ENCODE results near the gene HAPSTR1.

Gene HAPSTR1

GRCh38 chr16:9095656-9096397, 4.4 kb downstream of the HAPSTR1 start:
- no peak for DNase-seq (ENCODE audit: extremely low read depth in 1 of 2, low read depth in 1 of 2)

GRCh38 chr16:9096416-9096952, 5.0 kb downstream of the HAPSTR1 start:
- DNase-seq (ENCODE audit: extremely low read depth in 1 of 2, low read depth in 1 of 2), result no peak

DNA sequence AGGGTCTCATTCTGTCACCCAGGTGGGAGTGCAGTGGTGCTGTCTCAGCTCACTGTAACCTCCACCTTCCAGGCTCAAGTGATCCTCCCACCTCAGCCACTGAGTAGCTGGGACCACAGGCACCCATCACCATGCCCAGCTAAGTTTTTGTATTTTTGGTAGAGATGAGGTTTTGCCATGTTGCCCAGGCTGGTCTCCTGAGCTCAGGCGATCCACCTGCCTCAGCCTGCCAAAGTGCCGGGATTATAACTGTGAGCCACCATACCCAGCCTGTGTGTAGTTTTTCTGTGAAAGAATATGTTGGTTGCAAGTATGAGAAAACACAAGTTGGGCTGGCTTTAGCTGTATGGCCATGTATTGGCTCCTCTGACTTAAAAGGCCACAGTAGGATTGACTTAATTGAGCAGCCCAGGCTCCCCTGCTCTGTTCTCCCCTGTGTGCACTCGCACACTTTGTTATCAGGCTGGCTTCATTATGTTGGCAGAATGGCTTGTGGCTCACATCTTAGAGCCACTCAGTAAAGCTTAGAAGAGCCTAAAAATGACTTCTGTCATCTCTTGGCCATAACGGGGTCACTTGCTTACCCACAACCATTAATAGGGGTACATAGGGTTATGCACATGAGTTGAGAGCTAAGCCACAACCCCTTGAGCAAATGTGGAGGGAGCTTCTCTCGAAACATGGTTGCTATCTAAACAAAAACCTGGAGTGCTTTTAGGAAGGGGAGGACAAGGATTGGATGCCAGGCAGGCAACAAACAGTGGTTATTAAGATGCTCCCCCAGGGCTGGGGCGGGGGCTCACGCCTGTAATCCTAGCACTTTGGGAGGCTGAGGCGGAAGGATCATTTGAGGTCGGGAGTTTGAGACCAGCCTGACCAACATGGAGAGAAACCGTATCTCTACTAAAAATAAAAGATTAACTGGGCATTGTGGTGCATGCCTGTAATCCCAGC, 6.1 kb downstream of the HAPSTR1 start:
- no peak for DNase-seq (ENCODE audit: extremely low read depth in 1 of 2, low read depth in 1 of 2)

- DNase-seq (ENCODE audit: extremely low read depth in 1 of 2, low read depth in 1 of 2), result no peak
These were observed 7.1 kb downstream of the HAPSTR1 start for GRCh38 chr16:9098377-9099090.

DNA sequence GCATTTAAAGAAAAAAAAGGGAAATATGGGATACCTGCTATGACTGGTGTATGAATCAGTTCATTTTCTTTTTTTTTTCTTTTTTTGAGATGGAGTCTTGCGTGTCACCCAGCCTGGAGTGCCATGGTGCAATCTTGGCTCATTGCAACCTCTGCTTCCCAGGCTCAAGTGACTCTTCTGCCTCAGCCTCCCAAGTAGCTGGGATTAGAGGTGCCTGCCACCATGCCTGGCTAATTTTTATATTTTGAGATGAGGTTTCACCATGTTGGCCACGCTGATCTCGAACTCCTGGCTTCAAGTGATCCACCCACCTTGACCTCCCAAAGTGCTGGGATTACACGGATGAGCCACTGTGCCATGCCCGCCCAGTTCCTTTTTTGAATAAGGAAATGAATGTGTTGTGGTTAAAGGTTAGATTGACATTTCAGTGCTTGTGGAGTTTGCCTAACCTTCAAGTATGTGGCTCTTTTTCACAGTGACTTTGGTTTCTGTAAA, 7.7 kb downstream of the HAPSTR1 start:
- no peak for DNase-seq (ENCODE audit: extremely low read depth in 1 of 2, low read depth in 1 of 2)

DNA sequence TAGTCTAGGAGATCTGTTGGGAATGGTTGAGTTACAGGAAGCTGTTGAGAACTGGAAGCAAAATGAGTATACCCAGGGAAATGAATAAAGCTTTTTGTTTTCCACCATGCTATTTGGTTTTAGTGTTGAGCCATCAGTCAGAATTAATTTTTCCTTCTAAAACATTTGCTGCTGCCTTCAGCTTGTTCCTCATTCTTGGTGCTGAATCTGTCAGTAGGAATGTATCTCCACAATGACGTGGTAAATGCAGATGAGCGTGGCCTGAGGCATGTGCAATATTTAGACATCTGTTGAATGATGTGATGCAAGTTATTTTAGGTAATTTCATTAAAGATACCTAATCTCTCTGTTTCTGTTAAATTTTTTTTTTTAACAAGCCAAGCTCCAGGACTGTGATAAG, 10.9 kb downstream of the HAPSTR1 start:
- DNase-seq (ENCODE audit: extremely low read depth in 1 of 2, low read depth in 1 of 2), result no peak

DNA sequence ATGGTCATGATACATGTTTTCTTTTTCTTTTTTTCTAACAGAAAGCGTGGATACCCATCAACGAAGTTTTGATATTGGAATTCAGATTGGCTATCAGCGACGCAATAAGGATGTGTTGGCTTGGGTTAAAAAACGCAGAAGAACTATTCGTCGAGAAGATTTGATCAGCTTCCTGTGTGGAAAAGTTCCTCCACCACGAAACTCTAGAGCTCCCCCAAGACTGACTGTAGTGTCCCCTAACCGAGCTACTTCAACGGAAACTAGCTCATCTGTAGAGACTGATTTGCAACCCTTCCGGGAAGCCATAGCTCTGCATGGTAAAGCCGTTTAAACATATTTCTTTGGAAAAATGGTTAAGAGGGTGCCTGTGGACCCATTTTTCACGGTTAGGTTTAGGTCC, 11.5 kb downstream of the HAPSTR1 start:
- DNase-seq (ENCODE audit: extremely low read depth in 1 of 2, low read depth in 1 of 2), result no peak

- DNase-seq (ENCODE audit: extremely low read depth in 1 of 2, low read depth in 1 of 2), result no peak
These were observed 12.1 kb downstream of the HAPSTR1 start for GRCh38 chr16:9103546-9103945.

- DNase-seq (ENCODE audit: extremely low read depth in 1 of 2, low read depth in 1 of 2), result no peak
These were observed 13.7 kb downstream of the HAPSTR1 start for GRCh38 chr16:9105189-9105588.

DNA sequence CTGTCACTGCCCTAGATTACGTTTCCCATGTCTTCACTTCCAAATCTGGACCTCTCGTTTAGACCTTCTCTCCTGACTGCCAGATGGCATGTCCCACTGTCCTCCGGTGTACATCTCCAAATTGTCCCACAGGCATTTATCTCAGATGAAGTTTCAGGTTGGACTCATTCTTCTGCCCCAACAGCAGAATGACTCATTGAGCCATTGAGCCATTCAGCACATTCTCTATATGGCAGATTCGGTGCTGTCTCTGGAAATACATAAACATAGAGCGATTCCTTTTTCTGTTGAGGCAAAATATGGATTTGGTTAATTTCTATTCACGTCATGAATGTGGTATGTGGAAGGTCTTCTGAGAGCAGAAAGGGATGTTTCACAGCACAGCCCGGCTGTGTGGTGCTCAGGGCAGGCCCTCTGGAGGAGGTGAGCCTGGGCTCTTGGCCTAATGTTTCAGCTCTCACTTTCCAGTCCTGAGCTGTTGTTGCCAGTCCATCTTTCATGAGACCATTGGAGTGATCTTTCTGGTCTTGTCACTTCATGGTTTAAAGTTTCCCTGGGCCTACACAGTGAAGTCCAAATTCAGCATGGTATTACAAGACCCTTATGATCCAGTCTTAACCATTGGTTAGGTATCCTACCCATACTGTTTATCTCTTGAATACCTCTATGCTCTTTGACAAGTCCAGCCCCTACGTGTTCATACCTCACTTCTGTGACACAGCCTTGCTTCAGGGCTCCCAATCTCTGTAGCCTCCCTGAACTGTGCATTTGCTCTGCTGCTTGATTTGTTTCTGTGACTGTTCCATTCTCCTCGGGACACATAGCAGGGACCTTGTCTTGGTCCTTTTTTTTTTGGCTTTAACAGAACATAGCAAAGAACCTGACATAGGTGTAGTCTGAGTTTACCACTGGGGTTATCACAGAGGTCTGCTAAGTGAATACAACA, 15.9 kb downstream of the HAPSTR1 start:
- DNase-seq (ENCODE audit: extremely low read depth in 1 of 2, low read depth in 1 of 2), result no peak

DNA sequence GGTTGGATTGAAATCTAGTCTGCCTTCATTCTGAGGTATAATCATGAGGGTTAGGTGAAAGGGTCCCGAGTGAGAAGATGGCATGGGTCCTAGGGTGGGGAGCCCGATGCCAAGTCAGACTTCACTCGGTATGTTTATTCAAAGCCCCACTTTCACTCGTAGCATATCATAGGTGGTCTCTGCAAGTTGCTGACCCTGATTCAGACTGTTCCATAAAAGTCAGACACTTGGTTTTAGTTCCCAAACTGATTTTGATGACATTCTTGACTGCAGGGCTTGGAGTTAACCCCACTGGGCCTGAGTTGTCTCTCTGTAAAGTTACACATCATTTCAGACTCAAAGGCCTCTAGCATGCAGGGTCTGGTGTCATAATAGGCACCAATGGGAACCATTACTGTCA, 17.8 kb downstream of the HAPSTR1 start:
- DNase-seq (ENCODE audit: extremely low read depth in 1 of 2, low read depth in 1 of 2), result no peak

- no peak for DNase-seq (ENCODE audit: extremely low read depth in 1 of 2, low read depth in 1 of 2)
These were observed 20.9 kb downstream of the HAPSTR1 start for GRCh38 chr16:9112166-9112843.

GRCh38 chr16:9112844-9113186, 21.4 kb downstream of the HAPSTR1 start:
- DNase-seq (ENCODE audit: extremely low read depth in 1 of 2, low read depth in 1 of 2), result no peak

- DNase-seq (ENCODE audit: extremely low read depth in 1 of 2, low read depth in 1 of 2), result no peak
These were observed 22.3 kb downstream of the HAPSTR1 start for GRCh38 chr16:9113707-9114106.

- DNase-seq (ENCODE audit: extremely low read depth in 1 of 2, low read depth in 1 of 2), result no peak
These were observed 22.7 kb downstream of the HAPSTR1 start for GRCh38 chr16:9114112-9114511.

- no peak for DNase-seq (ENCODE audit: extremely low read depth in 1 of 2, low read depth in 1 of 2)
These were observed 23.4 kb downstream of the HAPSTR1 start for GRCh38 chr16:9114842-9115241.

DNA sequence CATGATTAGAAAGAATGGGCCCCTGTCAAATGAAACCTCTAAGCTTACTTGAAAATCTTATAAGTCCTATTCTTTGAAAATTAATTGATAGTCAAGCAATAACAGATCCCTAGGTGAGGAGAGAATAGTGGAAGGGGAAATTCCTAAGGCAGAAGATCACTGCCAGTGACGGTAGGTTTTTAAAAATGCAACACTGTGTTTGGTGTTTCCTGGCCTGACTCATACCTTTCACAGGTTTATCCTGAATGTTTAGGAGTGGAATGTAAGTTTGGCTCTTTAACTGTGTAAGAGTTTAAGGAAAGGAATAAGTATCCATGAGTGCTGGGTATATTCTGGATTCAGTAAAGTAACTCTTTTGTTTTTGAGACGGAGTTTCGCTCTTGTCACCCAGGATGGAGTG, 23.8 kb downstream of the HAPSTR1 start:
- DNase-seq (ENCODE audit: extremely low read depth in 1 of 2, low read depth in 1 of 2), result no peak

DNA sequence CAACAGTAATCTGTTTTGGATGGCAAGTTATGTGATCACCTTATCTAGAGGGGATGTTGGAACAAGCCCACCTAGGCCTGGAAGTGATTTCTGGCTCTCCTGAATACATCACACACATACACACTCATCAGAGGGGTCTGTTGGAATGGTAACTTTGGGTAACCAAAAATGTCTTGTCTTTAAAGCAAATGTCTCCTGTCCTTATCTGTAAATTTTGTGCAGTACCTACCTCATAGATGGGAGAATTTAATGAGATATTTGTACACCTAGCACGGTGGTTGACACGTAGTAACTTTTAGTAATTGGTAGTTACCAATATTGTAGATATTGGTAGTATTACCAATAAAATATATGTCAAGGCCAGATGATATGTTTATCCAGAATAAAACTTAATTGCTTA, 24.7 kb downstream of the HAPSTR1 start:
- DNase-seq (ENCODE audit: extremely low read depth in 1 of 2, low read depth in 1 of 2), result no peak

DNA sequence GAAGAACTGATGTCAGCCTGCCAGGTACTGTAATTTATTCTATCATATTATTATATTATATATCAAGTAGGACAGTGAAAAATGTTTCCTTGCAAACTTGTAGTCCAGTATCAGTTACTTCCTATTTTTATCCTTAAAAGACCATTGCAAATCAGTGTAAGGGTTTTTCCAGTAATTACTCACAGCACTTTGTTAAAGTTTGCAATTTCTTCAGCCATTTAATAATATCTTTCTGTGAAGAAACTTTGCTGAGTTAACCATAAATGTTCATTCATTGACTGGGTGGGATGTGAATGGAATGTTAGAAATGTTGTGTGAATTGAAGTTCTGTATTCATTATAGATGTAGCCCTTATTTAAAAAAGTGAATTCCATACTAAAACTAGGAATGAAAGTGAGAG, 26.7 kb downstream of the HAPSTR1 start:
- no peak for DNase-seq (ENCODE audit: extremely low read depth in 1 of 2, low read depth in 1 of 2)
